Pancreas (tissue), 10 donors: ENCODE measurements around the gene PAK6. TPM values are rescaled to one million over a fixed set of nuclear protein-coding genes. Genes with fewer than 3 reads are reported as not detected.

Experiments
- ATAC-seq, 4 donors: fragments of 200-7000 bp; cut with Tn5 transposase; one replicate each; pipeline versions ENCODE4 v1.8.0 to v1.9.1; 2020; ENCODE audit warnings: mild to moderate bottlenecking in 4 of 4, moderate library complexity in 4 of 4
- DNase-seq, 6 donors: peaks; one replicate each; pipeline ENCODE4 v3.0.0-alpha.2; 2020
- FAIRE-seq: peaks from 2 replicates; lab custom pipeline; 2012; peaks lifted over from hg19 to GRCh38; lab: Jason Lieb, UNC
- H3K27ac ChIP-seq, 4 donors: fragments of 200-600 bp; sonication (generic); 1 replicate in 3 of 4; 2 replicates in 1 of 4; pipeline versions ENCODE4 v1.5.0 to v1.8.0; 2020
- H3K27me3 ChIP-seq, 4 donors: fragments of 200-600 bp; one replicate each; pipeline ENCODE4 v1.8.0; 2021
- H3K36me3 ChIP-seq, 3 donors: fragments of 200-600 bp; sonication (generic) in 1 of 3; one replicate each; pipeline versions ENCODE4 v1.5.0 to v1.8.0; 2020 to 2021
- H3K4me1 ChIP-seq, 3 donors: fragments of 200-600 bp; one replicate each; pipeline ENCODE4 v1.8.0; 2021
- H3K4me3 ChIP-seq, 4 donors: fragments of 200-600 bp; sonication (generic) in 2 of 4; one replicate each; pipeline versions ENCODE4 v1.5.0 to v1.8.0; 2020 to 2021
- H3K9me3 ChIP-seq, 4 donors: fragments of 200-600 bp; one replicate each; pipeline ENCODE4 v1.8.0; 2021
- CTCF ChIP-seq, 4 donors: fragments of 200-600 bp; sonication (generic) in 3 of 4; IDR thresholded peaks; one replicate each; pipeline versions ENCODE4 v1.5.0 to v1.8.0; 2021; ENCODE audit warnings: antibody characterized with exemption in 4 of 4
- WGBS, 2 donors: extraction: QIAGEN DNeasy Blood & Tissue Kit; methylation state at CpG; one replicate each; pipeline ENCODE4 v1.1.7; 2013; 5-methylcytosine and 5-hydroxymethylcytosine counted together
- intact Hi-C, 3 donors: fragments of 100-400 bp; cut with DNase I; formaldehyde crosslinking; loops; one replicate each; pipeline versions ENCODE4 v1.11.1 to v1.14.2; 2022
- polyA plus RNA-seq, 2 donors: library from polyadenylated mRNA; stranded (reverse); fragments of 200-250 nt; gene quantifications; one replicate each; pipeline ENCODE4 v1.2.3, GENCODE V29; 2013
- total RNA-seq, 6 donors: library from RNA; stranded (reverse); fragmentation: NEBNext Ultra II Directional in 4 of 6; extraction: Animal tissue kit (Norgen Biotek cat#: 25700) in 4 of 6; gene quantifications; one replicate each; pipeline versions ENCODE4 v1.2.1 to v1.2.4, GENCODE V29; 2021 to 2023
- donor health status: healthy with polysubstance abuse.
- donor health status: DM: no; HTN: no; CAD: no; lungs with moderate emphysema.
- donor health status: DM: no; HTN: no; CAD: no.
- donor health status: control.
- donor health status: control.
- donor health status: Bipolar disorder and iron deficiency.
- donor health status: DM: yes; HTN: yes; CAD: no.
- donor health status: DM: no; HTN: no; CAD: no.
- donor health status: DM: no; HTN: no; CAD: no.
- donor health status: DM: yes; HTN: yes; CAD: no.

PAK6 gene
- total and polyA plus RNA-seq, 8 donors: 3.2 to 6.4 (median 4.6) TPM

- FAIRE-seq: no peak
These were observed 67.5 kb downstream of the PAK6 start for GRCh38 chr15:40306371-40306770.

GRCh38 chr15:40306908-40307307, 68.0 kb downstream of the PAK6 start:
- intact Hi-C loops: no loop called here
- Histone ChIP-seq H3K36me3 (no peaks in the 10 kb centered on the region), H3K9me3 (no peaks in the 10 kb centered on the region), H3K27me3 (no peaks in the 10 kb centered on the region), H3K27ac (no peak overlapping the region), H3K4me1 (no peaks in the 10 kb centered on the region), H3K4me3 (peak overlapping the region in 1 of 4 donors; percentile 35)
- FAIRE-seq (no peak), DNase-seq (peak in 2 of 6 donors; percentile 41 to 44), ATAC-seq (peak in 1 of 4 donors; percentile 12)
- TF ChIP-seq CTCF (IDR thresholded peaks at IDR 0.05): no peak
- WGBS, 2 donors: 87 to 97% methylated on average over 7 of the region's 7 CpGs

More at GRCh38 chr15:40306371-40306770, 67.5 kb downstream of the PAK6 start:
- DNase-seq: no peak
- WGBS, 2 donors: 81 to 91% methylated on average over 5 of the region's 5 CpGs
- Histone ChIP-seq H3K27me3 (no peaks in the 10 kb centered on the region), H3K4me3 (peak overlapping the region in 1 of 4 donors; percentile 35), H3K4me1 (no peaks in the 10 kb centered on the region), H3K9me3 (no peaks in the 10 kb centered on the region), H3K36me3 (no peaks in the 10 kb centered on the region), H3K27ac (no peak overlapping the region)
- peak in 1 of 4 donors; percentile 20 for ATAC-seq
- intact Hi-C loops: no loop called here
- no peak for TF ChIP-seq CTCF (IDR thresholded peaks at IDR 0.05)

- no peaks in the 10 kb centered on the region for H3K27me3 ChIP-seq
- peak within 1 kb of the TSS in 1 of 4 donors; percentile 35 for H3K4me3 ChIP-seq
- WGBS, 2 donors: 82% methylated on average over 14 to 15 of the region's 15 CpGs
- no peaks in the 10 kb centered on the region for H3K36me3 ChIP-seq
- FAIRE-seq (no peak), ATAC-seq (peak in 3 of 4 donors; percentile 31 to 64 (median 61)), DNase-seq (peak in 2 of 6 donors; percentile 51 to 58)
- TF ChIP-seq CTCF (IDR thresholded peaks at IDR 0.05): no peak
- peak within 1 kb of the TSS in 1 of 4 donors; percentile 34 for H3K27ac ChIP-seq
- intact Hi-C loops: no loop called here
- H3K9me3 ChIP-seq: no peaks in the 10 kb centered on the region
- H3K4me1 ChIP-seq: no peaks in the 10 kb centered on the region
These were observed 68.8 kb downstream of the PAK6 start, which contains the start of gene PLCB2 for GRCh38 chr15:40307421-40308211. Gene PLCB2, minus strand, starts transcription at chr15:40307935. Its CDS starts 263 bp downstream, at chr15:40307672.

- Histone ChIP-seq H3K9me3 (no peaks in the 10 kb centered on the region), H3K4me1 (peaks cover 0 to 14% (median 8%) of the 10 kb centered on the region in 3 donors), H3K27ac (no peak overlapping the region), H3K4me3 (no peak overlapping the region), H3K36me3 (no peaks in the 10 kb centered on the region), H3K27me3 (no peaks in the 10 kb centered on the region)
- 89 to 96% methylated on average over 8 of the region's 8 CpGs for WGBS, 2 donors
- TF ChIP-seq CTCF (IDR thresholded peaks at IDR 0.05): no peak
- intact Hi-C loops: no loop called here
- FAIRE-seq (no peak), DNase-seq (peak in 1 of 6 donors; percentile 24), ATAC-seq (no peak)
These were observed 70.5 kb downstream of the PAK6 start for GRCh38 chr15:40309344-40309862.
